H1 (cell line): ENCODE measurements around the gene XRRA1. TPM values are rescaled to one million over a fixed set of nuclear protein-coding genes. Genes with fewer than 3 reads are reported as not detected.

Experiments used
- CTCF ChIA-PET: fragments of 300-600 bp; sonication (Branson Sonifier 250); formaldehyde crosslinking; loops from one replicate; lab custom pipeline; 2021; ENCODE audit not compliant: partially characterized antibody; lab: Charles Lee
- POLR2A ChIA-PET: fragments of 300-600 bp; sonication (Branson Sonifier 250); formaldehyde crosslinking; loops from one replicate; lab custom pipeline; 2021; ENCODE audit warnings: inconsistent platforms; ENCODE audit not compliant: partially characterized antibody; lab: Charles Lee
- DNase-seq, 2 experiments: peaks; one replicate each; pipeline versions ENCODE4 v3.0.0 to v3.0.0-alpha.2; 2010 to 2022; ENCODE audit warnings: low spot score in 2 of 2, low read depth in 1 of 2, mixed read lengths in 1 of 2
- FAIRE-seq: peaks from 2 replicates; lab custom pipeline; 2011; peaks lifted over from hg19 to GRCh38; lab: Jason Lieb, UNC
- H2AFZ ChIP-seq: 2 replicates; pipeline ENCODE4 v1.8.1; 2012; ENCODE audit warnings: low read length, inconsistent platforms
- H2AK5ac ChIP-seq: 2 replicates; pipeline ENCODE4 v1.6.1; 2013; ENCODE audit warnings: low read depth, low read length
- H2BK120ac ChIP-seq: replicated peaks from 2 replicates; pipeline ENCODE3; 2013; ENCODE audit warnings: low read depth, low read length, inconsistent platforms
- H2BK12ac ChIP-seq: 2 replicates; pipeline ENCODE4 v1.6.1; 2013; ENCODE audit warnings: low read depth, low read length
- H2BK15ac ChIP-seq: 2 replicates; pipeline ENCODE4 v1.6.1; 2013; ENCODE audit warnings: low read length
- H2BK20ac ChIP-seq: 2 replicates; pipeline ENCODE4 v1.6.1; 2013; ENCODE audit warnings: low read length
- H2BK5ac ChIP-seq: 2 replicates; pipeline ENCODE4 v1.6.1; 2013; ENCODE audit warnings: low read depth, low read length
- H3K14ac ChIP-seq: 2 replicates; pipeline ENCODE4 v1.6.1; 2013; ENCODE audit warnings: inconsistent platforms; ENCODE audit not compliant: insufficient read length
- H3K18ac ChIP-seq: 2 replicates; pipeline ENCODE4 v1.6.1; 2013; ENCODE audit warnings: low read length; ENCODE audit errors: extremely low read depth
- H3K23ac ChIP-seq: 2 replicates; pipeline ENCODE4 v1.6.1; 2013; ENCODE audit warnings: inconsistent platforms; ENCODE audit not compliant: insufficient read length
- H3K23me2 ChIP-seq: 2 replicates; pipeline ENCODE4 v1.6.1; 2013; ENCODE audit warnings: low read depth, low read length
- H3K27ac ChIP-seq: 2 replicates; pipeline ENCODE4 v1.6.1; 2011; ENCODE audit warnings: low read depth, low read length, inconsistent platforms
- H3K27me3 ChIP-seq, 4 experiments: replicated peaks in 1 of 4; 1 replicate in 1 of 4; 2 replicates in 3 of 4; pipeline versions ENCODE4 v1.6.1 to v1.8.1; 2011 to 2013; ENCODE audit warnings: low read length in 3 of 4, mild to moderate bottlenecking in 3 of 4, inconsistent platforms in 2 of 4, mixed read lengths in 2 of 4, moderate library complexity in 1 of 4; ENCODE audit not compliant: control insufficient read depth in 3 of 4, insufficient read depth in 3 of 4; ENCODE audit errors: extremely low read depth in 1 of 4
- H3K36me3 ChIP-seq, 4 experiments: 2 replicates each; pipeline versions ENCODE4 v1.6.1 to v1.8.1; 2011 to 2013; ENCODE audit warnings: mild to moderate bottlenecking in 4 of 4, low read length in 3 of 4, moderate library complexity in 2 of 4, control low read depth in 1 of 4, inconsistent platforms in 1 of 4; ENCODE audit not compliant: insufficient read depth in 4 of 4, control insufficient read depth in 2 of 4
- H3K4ac ChIP-seq: replicated peaks from 2 replicates; pipeline ENCODE3; 2013; ENCODE audit warnings: low read length, low read depth, mixed read lengths, inconsistent platforms; ENCODE audit not compliant: insufficient read length
- H3K4me1 ChIP-seq, 4 experiments: replicated peaks in 1 of 4; 1 replicate in 1 of 4; 2 replicates in 3 of 4; pipeline versions ENCODE4 v1.6.1 to v1.8.1; 2011 to 2013; ENCODE audit warnings: low read length in 3 of 4, inconsistent platforms in 2 of 4, mixed read lengths in 1 of 4; ENCODE audit not compliant: insufficient read depth in 4 of 4, control insufficient read depth in 3 of 4
- H3K4me2 ChIP-seq, 2 experiments: 2 replicates each; pipeline versions ENCODE4 v1.6.1 to v1.8.1; 2011 to 2013; ENCODE audit warnings: low read depth in 2 of 2, low read length in 2 of 2, control low read depth in 1 of 2, inconsistent platforms in 1 of 2, mild to moderate bottlenecking in 1 of 2; ENCODE audit not compliant: insufficient read depth in 1 of 2
- H3K4me3 ChIP-seq, 4 experiments: fragments of 200-600, 300-600 bp in 1 of 4; sonication (generic), shearing (Covaris generic), sonication (Bioruptor Twin) in 1 of 4; 2 replicates each; pipeline versions ENCODE4 v1.5.1 to v1.8.1; 2011 to 2016; ENCODE audit warnings: low read length in 4 of 4, low read depth in 3 of 4, control low read depth in 2 of 4, inconsistent platforms in 2 of 4, mild to moderate bottlenecking in 2 of 4, mixed read lengths in 1 of 4, moderate library complexity in 1 of 4; ENCODE audit not compliant: insufficient read depth in 2 of 4; ENCODE audit errors: extremely low read depth in 1 of 4
- H3K56ac ChIP-seq: replicated peaks from 2 replicates; pipeline ENCODE3; 2013; ENCODE audit warnings: low read depth, mild to moderate bottlenecking, mixed read lengths, low read length, inconsistent platforms; ENCODE audit not compliant: insufficient read length
- H3K79me1 ChIP-seq: 2 replicates; pipeline ENCODE4 v1.6.1; 2013; ENCODE audit warnings: low read depth, low read length, control low read depth
- H3K79me2 ChIP-seq, 2 experiments: 2 replicates each; pipeline versions ENCODE4 v1.6.1 to v1.8.1; 2012 to 2013; ENCODE audit warnings: low read length in 2 of 2, mild to moderate bottlenecking in 2 of 2, inconsistent platforms in 1 of 2; ENCODE audit not compliant: insufficient read depth in 2 of 2, control insufficient read depth in 1 of 2
- H3K9ac ChIP-seq, 4 experiments: replicated peaks in 1 of 4; 1 replicate in 1 of 4; 2 replicates in 3 of 4; pipeline versions ENCODE4 v1.6.1 to v1.8.1; 2011 to 2013; ENCODE audit warnings: low read depth in 3 of 4, low read length in 3 of 4, control low read depth in 2 of 4, mild to moderate bottlenecking in 2 of 4, moderate library complexity in 2 of 4, inconsistent platforms in 1 of 4; ENCODE audit errors: extremely low read depth in 1 of 4
- H3K9me3 ChIP-seq, 2 experiments: 2 replicates each; pipeline versions ENCODE4 v1.6.1 to v1.8.1; 2012 to 2013; ENCODE audit warnings: mild to moderate bottlenecking in 2 of 2, moderate library complexity in 2 of 2, control low read depth in 1 of 2, inconsistent platforms in 1 of 2, low read depth in 1 of 2, low read length in 1 of 2, mixed read lengths in 1 of 2; ENCODE audit not compliant: insufficient read depth in 2 of 2
- H4K20me1 ChIP-seq, 2 experiments: replicated peaks in 1 of 2; 2 replicates each; pipeline versions ENCODE3 to v1.8.1; 2011 to 2013; ENCODE audit warnings: inconsistent platforms in 2 of 2, low read length in 2 of 2, mild to moderate bottlenecking in 1 of 2; ENCODE audit not compliant: insufficient read depth in 2 of 2, control insufficient read depth in 1 of 2
- H4K5ac ChIP-seq: 2 replicates; pipeline ENCODE4 v1.6.1; 2013; ENCODE audit warnings: low read length, low read depth, mixed read lengths, inconsistent platforms; ENCODE audit not compliant: insufficient read length
- H4K8ac ChIP-seq: 2 replicates; pipeline ENCODE4 v1.8.0; 2013; ENCODE audit warnings: mild to moderate bottlenecking, moderate library complexity, low read length, inconsistent platforms; ENCODE audit not compliant: insufficient read depth; ENCODE audit errors: extremely low read depth
- H4K91ac ChIP-seq: replicated peaks from 2 replicates; pipeline ENCODE3; 2013; ENCODE audit warnings: low read length, mixed read lengths, inconsistent platforms; ENCODE audit not compliant: insufficient read length
- CTBP2 ChIP-seq: IDR thresholded peaks from 2 replicates; pipeline ENCODE4 v1.7.0; 2011; ENCODE audit warnings: borderline replicate concordance, mild to moderate bottlenecking, moderate library complexity, mixed read lengths, low read length; ENCODE audit not compliant: insufficient read depth, insufficient read length
- EGR1 ChIP-seq: IDR thresholded peaks from 2 replicates; pipeline ENCODE4 v1.6.1; 2011; ENCODE audit warnings: low read depth, low read length, borderline replicate concordance
- EP300 ChIP-seq, 2 experiments: IDR thresholded peaks; 1 replicate in 1 of 2; 2 replicates in 1 of 2; pipeline ENCODE4 v1.6.1; 2011 to 2012; ENCODE audit warnings: low read depth in 2 of 2, low read length in 2 of 2, mild to moderate bottlenecking in 2 of 2, borderline replicate concordance in 1 of 2, inconsistent platforms in 1 of 2, moderate library complexity in 1 of 2
- WGBS, 2 experiments: shearing (Covaris generic) in 1 of 2; methylation state at CpG; one replicate each; pipeline versions ENCODE4 v1.1.6 to v1.1.7; 2013 to 2015; ENCODE audit warnings: low lambda C conversion rate in 2 of 2, mixed read lengths in 2 of 2, inconsistent platforms in 1 of 2, low coverage in 1 of 2, missing lambda C conversion rate in 1 of 2; ENCODE audit not compliant: insufficient replicate concordance in 2 of 2, insufficient coverage in 1 of 2, insufficient read length in 1 of 2; ENCODE audit errors: extremely low coverage in 1 of 2, missing lambda C conversion rate in 1 of 2; 5-methylcytosine and 5-hydroxymethylcytosine counted together
- polyA plus RNA-seq, 7 experiments: library from polyadenylated mRNA; depleted of rRNA in 3 of 7; stranded (reverse) in 5 of 7; unstranded in 2 of 7; fragments of >200 nt in 5 of 7; fragments of 200-250 nt in 2 of 7; gene quantifications; 1 replicate in 5 of 7; 2 replicates in 1 of 7; 4 replicates in 1 of 7; pipeline versions ENCODE4 v1.2.1 to v1.2.3, GENCODE V29; 2011 to 2013; ENCODE audit warnings: missing spikeins in 2 of 7, mixed read lengths in 2 of 7
- total RNA-seq: library from RNA; stranded (reverse); fragmentation: NEBNext Ultra II Directional; extraction: Animal tissue kit (Norgen Biotek cat#: 25700); gene quantifications from 2 replicates; pipeline ENCODE4 v1.2.1, GENCODE V29; 2021

XRRA1 gene
- total and polyA plus RNA-seq, 2 of the 8 experiments (the other 6 are each of a cell fraction or from before 2014, with no cell fraction given): 2.1 to 7.1 TPM

- Histone ChIP-seq H3K56ac (no peak overlapping the region), H2BK20ac (no peak overlapping the region), H2BK5ac (no peak overlapping the region), H3K4ac (no peak overlapping the region), H2BK15ac (no peak overlapping the region), H3K9ac (no peak overlapping the region), H4K20me1 (no peaks in the 10 kb centered on the region), H4K91ac (no peak overlapping the region), H3K18ac (no peak overlapping the region), H2BK12ac (no peak overlapping the region), H2AFZ (no peak overlapping the region), H3K36me3 (0 out of 8 replicates have a peak, but pooled peaks cover 0 to 4% (median 0%) of the 10 kb centered on the region in 4 experiments), H3K14ac (no peak overlapping the region), H3K4me1 (peaks cover 0 to 11% (median 6%) of the 10 kb centered on the region in 4 experiments; a peak in 4 of 7 replicates), H3K9me3 (no peaks in the 10 kb centered on the region), H3K23ac (no peak overlapping the region), H3K4me3 (no peak overlapping the region), H4K8ac (no peak overlapping the region), H3K79me1 (no peaks in the 10 kb centered on the region; the same call in 1 of the 2 replicates), H3K4me2 (no peak overlapping the region), H3K27ac (no peak overlapping the region), H3K23me2 (no peaks in the 10 kb centered on the region), H4K5ac (no peak overlapping the region), H3K79me2 (no peaks in the 10 kb centered on the region), H3K27me3 (no peaks in the 10 kb centered on the region), H2AK5ac (no peak overlapping the region), H2BK120ac (no peak overlapping the region)
- DNase-seq (no peak), FAIRE-seq (no peak)
- 86% methylated on average over 4 of the region's 4 CpGs; no CpG with 5 or more reads in 1 of the 2 experiments for WGBS, 2 experiments
- POLR2A ChIA-PET: no interaction called here
- no peak for TF ChIP-seq CTBP2
- no peak for TF ChIP-seq EP300 (IDR thresholded peaks at IDR 0.05; ENCODE audit: borderline replicate concordance in 1 of 2, low read depth in 2 of 2, low read length in 2 of 2)
- TF ChIP-seq EGR1: no peak
- CTCF ChIA-PET: interaction anchor here (1.2 kb wide), 1 partner anchor 151 kb away, joined by 3 read pairs; no protein-coding TSS in a partner anchor
Observed at GRCh38 chr11:74853223-74853622, 95.7 kb downstream of the XRRA1 start.
